ENCODE data around the gene PAK5.

GRCh38 chr20:9852566-9852965 lies 13.7 kb upstream of the PAK5 start:
- TF ChIP-seq CTCF (IDR thresholded peaks at IDR 0.05 in 8 of 11, conservative IDR thresholded peaks at IDR 0.05 in 3 of 11) (no peak), POLR2AphosphoS5 (IDR thresholded peaks at IDR 0.05) (no peak)

All from spleen (tissue), 7 donors.